Subcutaneous adipose tissue (tissue), 4 donors: ENCODE data around the gene MRPL11. TPM values are rescaled to one million over a fixed set of nuclear protein-coding genes. Genes with fewer than 3 reads are reported as not detected.

Experiments
- small RNA-seq: library from RNA; depleted of rRNA; stranded (forward); fragments of <200 nt; gene quantifications from one replicate; pipeline ENCODE3, GENCODE V24; 2016
- total RNA-seq, 4 donors: library from RNA; depleted of rRNA; stranded (reverse); fragments of >200 nt; gene quantifications; one replicate each; pipeline ENCODE4 v1.1.0, GENCODE V29; 2016
- TF ChIP-seq, protein P1 (sequence below): fragments of 450-650 bp; IDR thresholded peaks from one replicate; pipeline ENCODE4 v1.5.1; 2016; ENCODE audit warnings: low read depth, mild to moderate bottlenecking, control low read depth, antibody characterized with exemption, moderate library complexity

MRPL11 gene
- total RNA-seq, 4 donors from 2014 or later: 26.7 to 41.8 (median 39.6) TPM

DNA sequence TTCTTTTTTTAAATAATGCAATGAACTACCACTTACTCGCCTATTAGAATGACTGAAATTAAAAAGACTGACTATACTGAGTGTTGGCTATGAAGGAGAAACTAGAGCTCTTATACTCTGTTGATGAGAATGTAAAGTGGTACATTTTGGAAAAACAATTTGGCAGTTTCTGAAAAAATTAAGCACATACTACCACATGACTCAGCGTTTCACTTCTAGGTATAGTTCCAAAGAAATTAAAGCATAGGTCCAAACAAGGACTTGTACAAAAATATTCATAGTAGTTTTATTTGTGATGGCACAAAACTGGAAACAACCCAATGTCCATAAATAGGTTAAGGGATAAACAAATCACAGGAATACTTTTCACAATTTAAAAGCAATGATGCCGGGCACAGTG is 44.7 kb downstream of the MRPL11 start:
- TF ChIP-seq, protein P1, sequence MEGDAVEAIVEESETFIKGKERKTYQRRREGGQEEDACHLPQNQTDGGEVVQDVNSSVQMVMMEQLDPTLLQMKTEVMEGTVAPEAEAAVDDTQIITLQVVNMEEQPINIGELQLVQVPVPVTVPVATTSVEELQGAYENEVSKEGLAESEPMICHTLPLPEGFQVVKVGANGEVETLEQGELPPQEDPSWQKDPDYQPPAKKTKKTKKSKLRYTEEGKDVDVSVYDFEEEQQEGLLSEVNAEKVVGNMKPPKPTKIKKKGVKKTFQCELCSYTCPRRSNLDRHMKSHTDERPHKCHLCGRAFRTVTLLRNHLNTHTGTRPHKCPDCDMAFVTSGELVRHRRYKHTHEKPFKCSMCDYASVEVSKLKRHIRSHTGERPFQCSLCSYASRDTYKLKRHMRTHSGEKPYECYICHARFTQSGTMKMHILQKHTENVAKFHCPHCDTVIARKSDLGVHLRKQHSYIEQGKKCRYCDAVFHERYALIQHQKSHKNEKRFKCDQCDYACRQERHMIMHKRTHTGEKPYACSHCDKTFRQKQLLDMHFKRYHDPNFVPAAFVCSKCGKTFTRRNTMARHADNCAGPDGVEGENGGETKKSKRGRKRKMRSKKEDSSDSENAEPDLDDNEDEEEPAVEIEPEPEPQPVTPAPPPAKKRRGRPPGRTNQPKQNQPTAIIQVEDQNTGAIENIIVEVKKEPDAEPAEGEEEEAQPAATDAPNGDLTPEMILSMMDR: no peak

DNA sequence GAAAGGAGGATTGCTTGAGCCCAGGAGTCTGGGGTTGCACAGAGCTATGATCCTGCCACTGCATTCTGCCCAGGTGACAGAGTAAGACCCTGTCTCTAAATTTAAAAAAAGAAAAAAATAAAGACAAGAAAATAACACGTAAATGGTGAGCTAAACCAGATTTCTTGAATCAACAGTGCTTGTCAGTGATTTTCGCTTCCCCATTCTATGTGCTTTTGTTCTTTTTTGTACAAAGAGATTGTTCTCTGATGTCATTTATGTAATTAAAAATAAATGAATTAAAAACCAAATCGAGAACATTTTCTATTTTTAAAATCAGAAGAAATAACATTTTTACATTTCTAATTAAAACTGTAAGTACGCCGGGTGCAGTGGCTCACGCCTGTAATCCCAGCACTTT is 47.3 kb downstream of the MRPL11 start:
- TF ChIP-seq, protein P1: no peak

DNA sequence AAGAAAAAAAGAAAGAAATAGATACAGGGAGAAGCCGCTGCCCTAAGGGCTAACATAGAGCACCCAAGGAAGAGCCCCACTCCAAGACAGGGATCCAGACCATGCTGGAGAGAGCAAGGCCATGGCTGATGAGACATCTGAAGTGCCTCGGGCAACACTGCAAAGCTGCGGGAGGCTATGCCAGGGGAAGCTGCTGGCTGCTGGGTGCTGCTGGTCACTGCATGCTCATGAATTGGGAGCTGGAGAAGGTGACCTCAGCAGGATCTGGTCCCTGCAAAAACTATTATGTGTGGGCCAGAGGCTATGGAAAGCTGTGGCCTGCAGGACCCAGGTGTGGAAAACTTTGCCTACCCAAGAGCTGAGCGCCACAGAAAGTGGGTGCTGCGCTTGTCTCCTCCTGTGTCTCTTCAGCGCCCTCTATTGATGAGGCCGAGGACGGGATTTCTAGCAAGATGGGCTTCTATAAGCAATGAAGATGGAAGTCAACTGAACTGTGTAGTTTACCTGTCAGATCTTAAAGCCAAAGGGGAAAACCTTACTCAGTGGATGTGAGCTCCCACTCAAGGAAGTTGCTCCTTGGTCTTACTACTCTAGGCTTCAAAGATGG is 49.8 kb downstream of the MRPL11 start:
- TF ChIP-seq, protein P1: no peak

DNA sequence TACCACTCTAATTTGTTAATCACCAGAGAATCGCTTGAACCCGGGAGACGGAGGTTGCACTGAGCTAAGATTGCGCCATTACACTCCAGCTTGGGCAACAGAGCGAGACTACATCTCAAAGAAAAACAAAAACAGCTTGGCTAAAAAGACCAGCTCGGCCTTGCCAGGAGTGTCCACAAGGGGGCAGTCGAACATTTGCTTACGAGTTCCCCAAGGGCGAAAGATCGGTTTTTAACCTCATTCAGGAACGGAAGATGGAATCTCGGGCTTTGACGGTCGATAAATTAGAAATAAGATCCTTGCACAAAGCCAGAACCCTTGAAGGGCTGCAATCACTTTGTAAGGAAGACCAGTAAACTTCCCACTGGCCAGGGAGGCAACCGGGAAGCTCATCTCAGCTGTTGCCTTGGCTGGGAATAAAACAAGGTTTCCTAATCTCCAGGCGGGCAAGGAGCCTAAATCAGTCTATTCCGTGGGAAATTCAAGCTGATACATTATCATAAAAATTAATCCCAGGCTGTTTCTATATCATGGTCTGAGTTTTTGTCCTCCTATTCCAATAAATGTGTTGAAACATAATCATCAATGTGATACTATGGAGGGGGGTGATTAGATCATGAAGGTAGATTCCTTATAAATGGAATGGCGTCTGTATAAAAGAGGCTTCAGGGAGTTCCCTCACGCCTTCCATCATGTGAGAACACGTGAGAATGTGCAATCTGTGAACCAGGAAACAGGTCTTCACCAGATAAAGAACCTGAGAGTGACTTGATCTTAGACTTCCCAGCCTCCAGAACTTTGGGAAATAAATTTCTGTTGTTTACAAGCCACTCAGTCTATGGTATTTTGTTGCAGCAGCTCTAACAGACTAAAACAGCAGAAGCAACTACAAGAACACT is 52.2 kb downstream of the MRPL11 start:
- TF ChIP-seq, protein P1: no peak

Small RNA genes within 50 kb of the gene (small RNA-seq; reads per million reads assigned to genes)
- gene RF00416 (not detected), gene RNU1-84P (not detected)

Other genes starting within 250 kb of the MRPL11 start
- gene KLC2, start 181.1 kb downstream of the MRPL11 start, total RNA-seq: 10 to 100 TPM; 13.3 to 24.9 (median 19.3) TPM
- gene RAB1B, start 170.2 kb downstream of the MRPL11 start, total RNA-seq: 10 to 100 TPM; 46.3 to 95.3 (median 68.6) TPM
- not detected for gene CNIH2, start 160.7 kb downstream of the MRPL11 start, total RNA-seq
- gene YIF1A, start 149.7 kb downstream of the MRPL11 start, total RNA-seq: 10 to 100 TPM; 39.0 to 60.5 (median 53.7) TPM
- not detected for gene TMEM151A, start 147.0 kb downstream of the MRPL11 start, total RNA-seq
- 100 to 1,000 TPM in 2 of 4 donors, 10 to 100 TPM in 2; 49.0 to 226 (median 149) TPM for gene CD248, start 121.8 kb downstream of the MRPL11 start, total RNA-seq
- gene RIN1, start 102.4 kb downstream of the MRPL11 start, total RNA-seq: 1 to 10 TPM in 3 of 4 donors, under 1 TPM in 1; 0.98 to 3.7 (median 3.3) TPM
- gene BRMS1, start 93.7 kb downstream of the MRPL11 start, total RNA-seq: 10 to 100 TPM; 20.5 to 47.1 (median 34.7) TPM
- 10 to 100 TPM; 11.7 to 31.7 (median 18.7) TPM for gene B4GAT1, start 91.2 kb downstream of the MRPL11 start, total RNA-seq
- gene SLC29A2, start 67.1 kb downstream of the MRPL11 start, total RNA-seq: 10 to 100 TPM in 2 of 4 donors, 1 to 10 TPM in 2; 3.7 to 30.7 (median 15.5) TPM
- not detected for gene NPAS4, start 17.8 kb downstream of the MRPL11 start, total RNA-seq
- gene PELI3, start 28.1 kb upstream of the MRPL11 start, total RNA-seq: 10 to 100 TPM in 3 of 4 donors, 1 to 10 TPM in 1; 8.0 to 16.6 (median 12.6) TPM
- 10 to 100 TPM; 12.6 to 17.8 (median 15.7) TPM for gene DPP3, start 41.6 kb upstream of the MRPL11 start, total RNA-seq
- 10 to 100 TPM; 25.5 to 53.7 (median 39.3) TPM for gene BBS1, start 71.8 kb upstream of the MRPL11 start, total RNA-seq
- 10 to 100 TPM in 3 of 4 donors, 1 to 10 TPM in 1; 4.4 to 16.4 (median 12.5) TPM for gene ZDHHC24, start 107.2 kb upstream of the MRPL11 start, total RNA-seq
- gene ACTN3, start 108.1 kb upstream of the MRPL11 start, total RNA-seq: under 1 TPM in 1 of 4 donors, not detected in 3; 0.22 TPM
- 100 to 1,000 TPM in 3 of 4 donors, 10 to 100 TPM in 1; 55.9 to 196 (median 121) TPM for gene CTSF, start 129.8 kb upstream of the MRPL11 start, total RNA-seq
- under 1 TPM in 1 of 4 donors, not detected in 3; 0.17 TPM for gene CCDC87, start 154.2 kb upstream of the MRPL11 start, total RNA-seq
- gene CCS, start 154.3 kb upstream of the MRPL11 start, total RNA-seq: 10 to 100 TPM; 17.6 to 35.6 (median 24.0) TPM
- gene RBM14, start 177.8 kb upstream of the MRPL11 start, total RNA-seq: 10 to 100 TPM; 25.8 to 49.3 (median 39.6) TPM
- gene RBM4, start 199.9 kb upstream of the MRPL11 start, total RNA-seq: 10 to 100 TPM; 51.7 to 93.3 (median 68.6) TPM
- 10 to 100 TPM in 1 of 4 donors, 1 to 10 TPM in 3; 3.9 to 10.2 (median 9.0) TPM for gene RBM4B, start 239.0 kb upstream of the MRPL11 start, total RNA-seq